Thoracic aorta (tissue), 2 donors: ENCODE measurements around the gene CPTP. TPM values are rescaled to one million over a fixed set of nuclear protein-coding genes. Genes with fewer than 3 reads are reported as not detected.

Source experiments
- ATAC-seq: fragments of 150-250 bp; one replicate; pipeline ENCODE4 v1.8.0; 2017; ENCODE audit warnings: low read depth; ENCODE audit not compliant: insufficient number of reproducible peaks, low FRiP score
- DNase-seq: peaks from one replicate; pipeline ENCODE4 v3.0.0-alpha.2; 2020; ENCODE audit warnings: low spot score
- H3K27ac ChIP-seq, 2 donors: fragments of 200-600 bp; sonication (generic); 1 replicate in 1 of 2; 2 replicates in 1 of 2; pipeline ENCODE4 v1.5.1; 2016; ENCODE audit warnings: mild to moderate bottlenecking in 2 of 2, moderate library complexity in 2 of 2
- H3K27me3 ChIP-seq: fragments of 200-600 bp; sonication (generic); replicated peaks from 2 replicates; pipeline ENCODE4 v1.6.0; 2016; ENCODE audit warnings: mild to moderate bottlenecking; ENCODE audit not compliant: insufficient read depth
- H3K36me3 ChIP-seq: fragments of 200-600 bp; sonication (generic); one replicate; pipeline ENCODE4 v1.5.1; 2016
- H3K4me1 ChIP-seq, 2 donors: fragments of 200-600 bp; sonication (generic); 1 replicate in 1 of 2; 2 replicates in 1 of 2; pipeline versions ENCODE4 v1.5.1 to v1.6.0; 2016; ENCODE audit warnings: low read depth in 2 of 2, mild to moderate bottlenecking in 1 of 2; ENCODE audit not compliant: control insufficient read depth in 1 of 2
- H3K4me3 ChIP-seq: fragments of 200-600 bp; sonication (generic); 2 replicates; pipeline ENCODE4 v1.5.1; 2016; ENCODE audit warnings: mild to moderate bottlenecking
- H3K9me3 ChIP-seq: fragments of 200-600 bp; sonication (generic); 2 replicates; pipeline ENCODE4 v1.5.1; 2016
- total RNA-seq, 2 donors: library from RNA; depleted of rRNA; stranded (reverse); fragments of >200 nt; gene quantifications; one replicate each; pipeline versions ENCODE4 v1.1.0 to v1.2.3, GENCODE V29; 2016
- TF ChIP-seq, protein P1 (sequence below): fragments of 200-600 bp; sonication (generic); IDR thresholded peaks from one replicate; pipeline ENCODE4 v1.5.1; 2019; ENCODE audit warnings: antibody characterized with exemption

CPTP gene
- total RNA-seq, 2 donors from 2014 or later = 16.4 to 26.3 TPM

DNA sequence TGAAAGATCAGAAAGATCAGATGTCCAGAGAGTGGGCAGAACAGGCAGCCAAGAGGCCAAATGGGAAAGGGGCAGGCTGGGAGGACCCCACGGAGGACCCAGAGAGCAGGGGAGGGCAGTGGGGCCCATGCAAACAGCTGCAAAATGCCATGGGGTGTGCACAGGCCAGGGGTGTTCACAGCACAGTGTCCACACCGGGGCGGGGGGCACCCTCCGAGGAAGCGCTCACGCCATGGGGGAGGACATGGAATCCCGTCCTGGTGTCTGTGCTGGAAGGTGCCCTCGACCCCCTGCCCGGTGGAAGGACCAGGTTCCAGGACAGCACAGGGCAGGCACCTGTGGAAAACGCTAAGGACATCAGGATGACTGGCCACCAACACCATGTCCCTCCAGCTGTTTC, 1.6 kb upstream of the CPTP start:
- peaks cover 32 to 54% of the 10 kb centered on the region in 2 donors for H3K4me1 ChIP-seq
- no peaks in the 10 kb centered on the region for H3K27me3 ChIP-seq
- H3K9me3 ChIP-seq = no peaks in the 10 kb centered on the region
- H3K36me3 ChIP-seq = peaks cover 9% of the 10 kb centered on the region
- H3K4me3 ChIP-seq = no peak overlapping the region
- DNase-seq = no peak
- no peak for ATAC-seq
- TF ChIP-seq, protein P1, sequence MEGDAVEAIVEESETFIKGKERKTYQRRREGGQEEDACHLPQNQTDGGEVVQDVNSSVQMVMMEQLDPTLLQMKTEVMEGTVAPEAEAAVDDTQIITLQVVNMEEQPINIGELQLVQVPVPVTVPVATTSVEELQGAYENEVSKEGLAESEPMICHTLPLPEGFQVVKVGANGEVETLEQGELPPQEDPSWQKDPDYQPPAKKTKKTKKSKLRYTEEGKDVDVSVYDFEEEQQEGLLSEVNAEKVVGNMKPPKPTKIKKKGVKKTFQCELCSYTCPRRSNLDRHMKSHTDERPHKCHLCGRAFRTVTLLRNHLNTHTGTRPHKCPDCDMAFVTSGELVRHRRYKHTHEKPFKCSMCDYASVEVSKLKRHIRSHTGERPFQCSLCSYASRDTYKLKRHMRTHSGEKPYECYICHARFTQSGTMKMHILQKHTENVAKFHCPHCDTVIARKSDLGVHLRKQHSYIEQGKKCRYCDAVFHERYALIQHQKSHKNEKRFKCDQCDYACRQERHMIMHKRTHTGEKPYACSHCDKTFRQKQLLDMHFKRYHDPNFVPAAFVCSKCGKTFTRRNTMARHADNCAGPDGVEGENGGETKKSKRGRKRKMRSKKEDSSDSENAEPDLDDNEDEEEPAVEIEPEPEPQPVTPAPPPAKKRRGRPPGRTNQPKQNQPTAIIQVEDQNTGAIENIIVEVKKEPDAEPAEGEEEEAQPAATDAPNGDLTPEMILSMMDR = no peak
- no peak overlapping the region for H3K27ac ChIP-seq

DNA sequence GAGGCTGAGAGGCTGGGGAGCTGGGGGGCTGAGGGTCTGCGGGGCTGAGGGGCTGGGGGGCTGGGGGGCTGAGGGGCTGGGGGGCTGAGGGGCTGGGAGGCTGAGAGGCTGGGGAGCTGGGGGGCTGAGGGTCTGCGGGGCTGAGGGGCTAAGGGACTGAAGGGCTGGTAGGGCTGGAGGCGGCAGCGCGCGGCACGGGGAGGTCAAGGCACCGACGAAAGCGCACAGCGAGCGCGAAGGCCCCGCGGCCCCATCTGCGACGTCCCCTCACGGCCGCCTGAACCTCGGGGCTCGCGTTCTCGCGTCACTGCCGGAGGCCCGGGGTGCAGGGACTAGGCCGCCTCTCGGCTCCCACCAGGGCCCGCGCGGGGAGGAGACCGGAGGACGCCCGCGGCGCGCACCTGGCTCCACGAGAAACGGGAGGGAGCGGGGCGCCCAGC, 498 bp upstream of the CPTP start:
- Histone ChIP-seq H3K4me1 (peaks cover 27 to 42% of the 10 kb centered on the region in 2 donors), H3K27ac (peak overlapping the region; percentile 76 to 78)

DNA sequence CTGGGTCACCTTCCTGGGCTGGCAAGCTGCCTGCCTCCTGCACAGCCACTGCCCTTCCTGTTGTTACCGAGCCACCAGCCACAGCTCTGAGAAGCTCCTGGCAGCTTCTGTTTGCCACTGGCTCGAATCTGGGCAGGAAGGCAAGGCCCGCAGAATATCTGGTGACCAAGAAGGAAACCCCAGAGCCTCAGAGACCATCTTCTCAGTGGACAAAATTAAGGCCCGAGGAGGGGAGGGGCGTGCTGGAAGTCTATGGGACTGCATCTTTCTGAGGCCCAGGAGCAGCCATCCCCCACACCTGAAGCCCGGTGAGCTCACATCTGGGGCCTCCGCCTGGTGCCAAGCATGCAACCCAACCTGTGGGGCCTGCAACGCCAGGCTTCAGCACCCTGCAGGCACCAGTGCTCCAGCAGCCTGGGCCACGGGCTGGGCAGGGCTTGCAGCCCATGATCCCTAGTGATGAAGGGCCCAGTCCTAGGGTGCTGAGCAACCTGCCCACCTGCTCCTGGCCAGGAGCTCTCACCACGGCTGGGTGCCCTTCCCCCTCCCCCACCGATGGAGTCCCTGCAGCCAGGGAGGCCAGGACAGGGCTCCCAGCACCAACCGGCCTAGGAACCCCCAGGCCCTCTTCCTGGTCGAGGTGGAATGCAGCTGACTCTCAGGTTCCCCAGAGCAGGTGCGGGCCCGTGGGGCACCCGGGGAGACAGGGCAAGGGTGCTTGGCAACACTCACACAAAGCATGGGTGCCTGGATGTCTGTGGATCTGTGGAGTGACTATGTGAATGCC, 879 bp downstream of the CPTP start:
- Histone ChIP-seq H3K4me1 (peaks cover 27 to 33% of the 10 kb centered on the region in 2 donors), H3K9me3 (no peaks in the 10 kb centered on the region), H3K27ac (peak overlapping the region; percentile 51 to 63), H3K36me3 (peaks cover 8% of the 10 kb centered on the region), H3K4me3 (peak overlapping the region; percentile 99), H3K27me3 (no peaks in the 10 kb centered on the region)
- TF ChIP-seq, protein P1 = no peak
- no peak for DNase-seq
- ATAC-seq = no peak

More for the DNA sequence above, 498 bp upstream of the CPTP start:
- H3K9me3 ChIP-seq = no peaks in the 10 kb centered on the region
- H3K27me3 ChIP-seq = no peaks in the 10 kb centered on the region
- TF ChIP-seq, protein P1 = no peak
- peaks cover 12% of the 10 kb centered on the region for H3K36me3 ChIP-seq
- H3K4me3 ChIP-seq = peak overlapping the region; percentile 99
- DNase-seq (no peak), ATAC-seq (no peak)

DNA sequence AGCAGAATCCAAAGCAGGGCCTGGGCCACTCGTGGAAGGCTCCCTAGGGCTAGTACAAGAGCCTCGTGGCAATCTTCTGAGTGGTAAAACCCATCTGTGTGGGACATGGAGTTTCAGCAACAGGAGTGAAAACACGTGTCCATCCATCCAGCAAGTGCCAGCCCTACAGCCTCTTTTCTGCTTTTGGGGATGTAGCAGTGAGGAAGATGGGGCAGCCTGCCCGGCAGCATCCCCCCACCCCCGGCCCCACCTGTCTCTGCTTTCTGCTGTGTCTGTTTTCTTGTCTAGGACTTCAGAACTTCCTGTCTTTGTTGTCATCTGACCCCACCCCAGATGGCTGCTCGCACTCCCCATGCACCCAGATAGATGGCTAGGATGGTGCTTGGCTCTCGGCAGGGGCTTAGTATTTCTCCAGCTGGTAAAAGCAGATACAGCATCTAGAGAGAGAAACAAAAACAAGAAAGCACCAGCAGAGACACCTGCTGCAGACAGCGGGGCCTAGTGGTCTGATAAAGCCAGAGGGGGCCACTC, 1.5 kb downstream of the CPTP start:
- Histone ChIP-seq H3K9me3 (no peaks in the 10 kb centered on the region), H3K4me1 (peaks cover 27 to 33% of the 10 kb centered on the region in 2 donors), H3K4me3 (no peak overlapping the region), H3K27ac (peak overlapping the region in 1 of 2 donors; percentile 9), H3K27me3 (no peaks in the 10 kb centered on the region), H3K36me3 (peaks cover 8% of the 10 kb centered on the region)
- ATAC-seq (no peak), DNase-seq (no peak)
- TF ChIP-seq, protein P1 = no peak

DNA sequence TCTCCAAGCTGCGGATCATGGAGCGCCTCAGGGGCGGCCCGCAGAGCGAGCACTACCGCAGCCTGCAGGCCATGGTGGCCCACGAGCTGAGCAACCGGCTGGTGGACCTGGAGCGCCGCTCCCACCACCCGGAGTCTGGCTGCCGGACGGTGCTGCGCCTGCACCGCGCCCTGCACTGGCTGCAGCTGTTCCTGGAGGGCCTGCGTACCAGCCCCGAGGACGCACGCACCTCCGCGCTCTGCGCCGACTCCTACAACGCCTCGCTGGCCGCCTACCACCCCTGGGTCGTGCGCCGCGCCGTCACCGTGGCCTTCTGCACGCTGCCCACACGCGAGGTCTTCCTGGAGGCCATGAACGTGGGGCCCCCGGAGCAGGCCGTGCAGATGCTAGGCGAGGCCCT, 2.7 kb downstream of the CPTP start:
- ATAC-seq = no peak
- no peaks in the 10 kb centered on the region for H3K27me3 ChIP-seq
- H3K4me3 ChIP-seq = no peak overlapping the region
- no peak overlapping the region for H3K27ac ChIP-seq
- peaks cover 8% of the 10 kb centered on the region for H3K36me3 ChIP-seq
- peaks cover 20 to 26% of the 10 kb centered on the region in 2 donors for H3K4me1 ChIP-seq
- DNase-seq = no peak
- H3K9me3 ChIP-seq = no peaks in the 10 kb centered on the region
- TF ChIP-seq, protein P1 = no peak
